GM23338 (cell line): ENCODE data around the gene KMT2C.
"Not testable (repeated sequence)": the region's sequence is repeated elsewhere in the genome, so short reads cannot be mapped to it uniquely, and the experiment has no call there.

Source experiments
- CREB1 ChIP-seq: fragments of 250-450 bp; sonication (Bioruptor Pico); IDR thresholded peaks from 2 replicates; pipeline ENCODE4 v1.5.0; 2020; ENCODE audit warnings: low read depth, mild to moderate bottlenecking, moderate library complexity
- CTCF ChIP-seq, 2 experiments: fragments of 200-600 bp in 1 of 2; sonication (generic) in 1 of 2; conservative IDR thresholded peaks; 2 replicates each; pipeline versions ENCODE4 v1.5.1 to v1.6.1; 2016 to 2017; ENCODE audit warnings: antibody characterized with exemption in 2 of 2, low read depth in 2 of 2, mild to moderate bottlenecking in 2 of 2, moderate library complexity in 1 of 2
- EZH2 ChIP-seq: fragments of 200-600 bp; sonication (generic); IDR thresholded peaks from one replicate; pipeline ENCODE4 v1.8.0; 2017; ENCODE audit warnings: antibody characterized with exemption, mild to moderate bottlenecking, low read depth; ENCODE audit not compliant: unreplicated experiment
- EZH2phosphoT487 ChIP-seq: fragments of 200-600 bp; sonication (generic); IDR thresholded peaks from one replicate; pipeline ENCODE4 v1.8.1; 2018; ENCODE audit warnings: antibody characterized with exemption; ENCODE audit not compliant: unreplicated experiment
- POLR2AphosphoS5 ChIP-seq: IDR thresholded peaks from 2 replicates; pipeline ENCODE4 v1.6.1; 2016; ENCODE audit warnings: antibody characterized with exemption, low read depth
- REST ChIP-seq: IDR thresholded peaks from one replicate; pipeline ENCODE4 v1.6.1; 2018; ENCODE audit warnings: antibody characterized with exemption; ENCODE audit not compliant: unreplicated experiment
- STAT1 ChIP-seq: IDR thresholded peaks from one replicate; pipeline ENCODE4 v1.6.1; 2016; ENCODE audit warnings: antibody characterized with exemption; ENCODE audit not compliant: unreplicated experiment

DNA sequence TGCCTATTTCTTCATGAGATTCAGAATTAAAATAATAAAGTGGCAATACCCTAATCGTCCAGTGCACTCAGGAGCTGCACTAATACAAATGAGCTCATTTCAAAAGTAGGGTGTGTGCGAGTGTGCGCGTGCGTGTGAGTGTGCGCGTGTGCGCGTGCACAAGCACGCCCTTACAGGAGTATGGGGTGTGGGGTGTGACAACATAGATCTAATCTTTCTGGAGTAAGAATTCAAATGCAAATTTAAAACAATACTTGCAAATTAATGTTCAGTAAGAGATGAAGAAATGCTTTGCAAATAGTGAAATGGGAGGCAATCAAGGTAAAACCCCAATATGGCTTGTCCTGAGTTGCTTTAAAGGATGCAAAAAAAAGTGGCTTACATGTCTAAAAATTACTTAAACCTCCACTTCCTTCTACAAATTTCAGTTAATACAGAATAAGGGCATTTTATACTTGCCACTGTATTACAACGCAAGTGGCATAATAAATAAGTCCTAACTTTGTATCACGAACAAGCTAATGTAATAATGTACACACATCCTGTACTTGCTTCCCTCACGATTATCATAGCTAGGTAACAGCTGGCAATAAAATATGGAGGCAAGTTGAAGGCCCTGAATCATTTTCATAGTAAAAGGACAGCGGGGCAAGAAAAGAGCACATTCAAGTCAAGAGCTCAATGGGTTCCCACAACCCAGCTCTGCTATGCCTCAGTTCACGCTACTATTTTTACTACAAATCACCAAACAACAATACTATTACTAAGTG, 1.9 kb downstream of the KMT2C start:
- TF ChIP-seq CTCF (conservative IDR thresholded peaks at IDR 0.05; ENCODE audit: low read depth in 2 of 2); EZH2phosphoT487; REST; POLR2AphosphoS5; EZH2; STAT1; CREB1: not testable (repeated sequence)
